Brain microvascular endothelial cell (primary cell): ENCODE measurements around the gene TMC8.

Source experiments
- DNase-seq: peaks from one replicate; pipeline ENCODE4 v3.0.0-alpha.2; 2020
- H3K27ac ChIP-seq: fragments of 250-450 bp; sonication (Bioruptor Pico); 2 replicates; pipeline ENCODE4 v1.5.1; 2020; ENCODE audit warnings: mild to moderate bottlenecking, moderate library complexity
- H3K27me3 ChIP-seq: fragments of 250-450 bp; sonication (Bioruptor Pico); replicated peaks from 2 replicates; pipeline ENCODE4 v1.5.1; 2020; ENCODE audit warnings: mild to moderate bottlenecking
- H3K36me3 ChIP-seq: fragments of 250-450 bp; sonication (Bioruptor Pico); replicated peaks from 2 replicates; pipeline ENCODE4 v1.5.1; 2020; ENCODE audit warnings: mild to moderate bottlenecking
- H3K4me3 ChIP-seq: 2 replicates; pipeline ENCODE4 v1.5.1; 2011; ENCODE audit warnings: low read depth, mild to moderate bottlenecking, control low read depth, low read length, moderate library complexity
- in situ Hi-C: cut with HindIII; loops from 2 replicates; pipeline ENCODE4 v1.10.0; 2017; ENCODE audit warnings: low sequenced_read_pairs, low pct_ligation_motif_present
- TF ChIP-seq, protein P1 (sequence below): IDR thresholded peaks from 2 replicates; pipeline ENCODE4 v1.5.1; 2011; ENCODE audit warnings: low read depth, mild to moderate bottlenecking, moderate library complexity, low read length, control low read depth, inconsistent platforms; ENCODE audit errors: missing control alignments

TMC8 gene

DNA sequence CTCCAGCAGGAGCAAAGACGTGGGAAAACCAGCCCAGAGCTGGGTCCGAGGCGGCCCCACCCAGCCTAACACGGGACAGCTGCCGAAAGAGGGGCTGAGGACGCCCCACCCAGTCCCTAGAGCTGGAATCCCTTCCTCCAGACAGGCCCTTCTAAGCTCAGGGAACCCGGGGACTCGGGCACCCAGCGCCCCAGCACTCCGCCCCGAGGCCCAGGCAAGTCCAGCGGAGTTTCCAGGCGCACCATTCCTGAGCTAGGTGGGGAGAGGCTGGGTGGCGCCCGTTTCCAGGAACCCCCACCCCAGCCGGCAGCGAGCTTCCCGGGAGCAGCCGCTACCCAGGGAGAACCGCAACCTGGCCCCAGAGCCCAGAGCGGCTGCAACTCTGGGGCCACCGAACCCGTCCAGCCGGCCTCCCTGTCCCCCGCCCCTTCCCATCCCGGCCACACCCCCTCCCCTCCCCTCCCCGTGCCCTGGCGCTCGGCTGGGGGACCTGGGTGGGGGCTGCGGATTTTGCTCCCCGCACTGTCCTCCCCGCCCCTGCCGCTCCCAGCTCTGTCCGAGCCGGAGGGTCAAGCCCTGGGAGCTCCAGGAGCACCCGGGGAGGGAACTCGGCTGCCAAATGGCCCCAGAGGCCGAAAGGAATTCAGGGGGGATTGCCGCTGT, 2.6 kb upstream of the TMC8 start:
- Histone ChIP-seq H3K36me3 (peaks cover 3% of the 10 kb centered on the region), H3K27ac (no peak overlapping the region), H3K4me3 (peak overlapping the region; percentile 47), H3K27me3 (peaks cover 8% of the 10 kb centered on the region)
- TF ChIP-seq, protein P1, sequence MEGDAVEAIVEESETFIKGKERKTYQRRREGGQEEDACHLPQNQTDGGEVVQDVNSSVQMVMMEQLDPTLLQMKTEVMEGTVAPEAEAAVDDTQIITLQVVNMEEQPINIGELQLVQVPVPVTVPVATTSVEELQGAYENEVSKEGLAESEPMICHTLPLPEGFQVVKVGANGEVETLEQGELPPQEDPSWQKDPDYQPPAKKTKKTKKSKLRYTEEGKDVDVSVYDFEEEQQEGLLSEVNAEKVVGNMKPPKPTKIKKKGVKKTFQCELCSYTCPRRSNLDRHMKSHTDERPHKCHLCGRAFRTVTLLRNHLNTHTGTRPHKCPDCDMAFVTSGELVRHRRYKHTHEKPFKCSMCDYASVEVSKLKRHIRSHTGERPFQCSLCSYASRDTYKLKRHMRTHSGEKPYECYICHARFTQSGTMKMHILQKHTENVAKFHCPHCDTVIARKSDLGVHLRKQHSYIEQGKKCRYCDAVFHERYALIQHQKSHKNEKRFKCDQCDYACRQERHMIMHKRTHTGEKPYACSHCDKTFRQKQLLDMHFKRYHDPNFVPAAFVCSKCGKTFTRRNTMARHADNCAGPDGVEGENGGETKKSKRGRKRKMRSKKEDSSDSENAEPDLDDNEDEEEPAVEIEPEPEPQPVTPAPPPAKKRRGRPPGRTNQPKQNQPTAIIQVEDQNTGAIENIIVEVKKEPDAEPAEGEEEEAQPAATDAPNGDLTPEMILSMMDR = no peak
- in situ Hi-C loops = no loop called here
- no peak for DNase-seq

GRCh38 chr17:78128551-78129350, 1.8 kb upstream of the TMC8 start, which contains the start of gene TMC6:
Gene TMC6 (minus strand): TSS chr17:78128755. CDS start chr17:78126832, 1,923 bp downstream.
- no peak within 1 kb of the TSS for H3K27ac ChIP-seq
- H3K27me3 ChIP-seq = peaks cover 8% of the 10 kb centered on the region
- TF ChIP-seq, protein P1 = no peak

DNA sequence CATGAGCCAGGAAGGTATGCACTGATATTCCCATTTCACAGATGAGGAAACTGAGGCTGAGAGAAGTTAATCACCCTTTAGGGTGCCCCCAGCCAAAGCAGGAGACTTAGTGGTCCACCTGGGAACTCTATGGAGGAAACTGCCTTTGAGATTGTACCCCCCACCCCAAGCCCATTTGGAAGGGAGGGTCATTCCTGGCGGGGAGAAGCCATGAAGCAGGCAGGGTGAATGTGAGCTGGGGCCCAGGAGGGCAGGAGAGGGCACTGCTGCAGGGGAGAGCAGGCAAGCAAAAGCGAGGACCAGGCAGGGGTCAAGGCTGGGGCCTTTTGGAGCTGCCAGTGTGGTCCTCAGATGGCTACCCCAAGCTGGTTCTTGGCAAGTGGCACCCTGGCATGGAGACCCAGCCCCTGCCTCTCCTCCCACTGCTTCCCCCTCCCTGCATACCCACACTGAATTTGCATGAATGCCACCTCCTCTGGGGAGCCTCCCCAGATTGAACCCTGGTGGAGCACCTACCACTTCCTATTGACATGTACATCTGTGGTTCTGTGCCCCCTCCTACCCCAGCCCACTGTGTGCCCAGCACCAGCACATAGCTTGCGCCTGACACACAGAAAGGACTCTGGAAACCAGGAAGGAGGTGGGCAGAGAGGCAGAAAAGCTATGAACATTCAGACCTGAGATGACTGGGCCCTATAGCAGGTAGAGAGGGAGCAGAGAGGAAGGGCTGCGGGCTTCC, 1.1 kb upstream of the TMC8 start:
- peaks cover 8% of the 10 kb centered on the region for H3K27me3 ChIP-seq
- H3K4me3 ChIP-seq = no peak overlapping the region
- in situ Hi-C loops = no loop called here
- DNase-seq = no peak
- H3K27ac ChIP-seq = no peak overlapping the region
- H3K36me3 ChIP-seq = no peaks in the 10 kb centered on the region
- TF ChIP-seq, protein P1 = no peak

More at GRCh38 chr17:78128551-78129350, 1.8 kb upstream of the TMC8 start, which contains the start of gene TMC6:
- peak within 1 kb of the TSS; percentile 47 for H3K4me3 ChIP-seq
- in situ Hi-C loops = no loop called here
- no peak for DNase-seq
- no peaks in the 10 kb centered on the region for H3K36me3 ChIP-seq

DNA sequence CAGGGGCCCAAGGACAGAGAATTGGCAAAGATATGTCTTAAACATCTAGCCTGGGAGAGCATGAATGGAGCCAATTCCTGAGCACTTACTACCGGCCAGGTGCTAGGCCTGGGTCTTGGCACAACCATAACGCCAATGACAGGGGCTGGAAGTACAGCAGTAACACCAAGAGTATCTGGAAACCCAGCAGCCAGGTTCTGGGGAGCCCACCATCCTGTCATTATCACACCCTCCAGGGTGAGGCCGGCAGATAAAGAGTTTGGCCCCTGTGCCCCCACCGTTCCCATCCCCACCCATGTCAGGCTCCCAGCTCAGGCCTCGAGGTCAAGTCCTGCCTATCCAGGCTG, 508 bp upstream of the TMC8 start:
- no peak for DNase-seq
- in situ Hi-C loops = no loop called here
- TF ChIP-seq, protein P1 = no peak
- Histone ChIP-seq H3K27me3 (peaks cover 8% of the 10 kb centered on the region), H3K4me3 (no peak overlapping the region), H3K27ac (no peak overlapping the region), H3K36me3 (no peaks in the 10 kb centered on the region)

DNA sequence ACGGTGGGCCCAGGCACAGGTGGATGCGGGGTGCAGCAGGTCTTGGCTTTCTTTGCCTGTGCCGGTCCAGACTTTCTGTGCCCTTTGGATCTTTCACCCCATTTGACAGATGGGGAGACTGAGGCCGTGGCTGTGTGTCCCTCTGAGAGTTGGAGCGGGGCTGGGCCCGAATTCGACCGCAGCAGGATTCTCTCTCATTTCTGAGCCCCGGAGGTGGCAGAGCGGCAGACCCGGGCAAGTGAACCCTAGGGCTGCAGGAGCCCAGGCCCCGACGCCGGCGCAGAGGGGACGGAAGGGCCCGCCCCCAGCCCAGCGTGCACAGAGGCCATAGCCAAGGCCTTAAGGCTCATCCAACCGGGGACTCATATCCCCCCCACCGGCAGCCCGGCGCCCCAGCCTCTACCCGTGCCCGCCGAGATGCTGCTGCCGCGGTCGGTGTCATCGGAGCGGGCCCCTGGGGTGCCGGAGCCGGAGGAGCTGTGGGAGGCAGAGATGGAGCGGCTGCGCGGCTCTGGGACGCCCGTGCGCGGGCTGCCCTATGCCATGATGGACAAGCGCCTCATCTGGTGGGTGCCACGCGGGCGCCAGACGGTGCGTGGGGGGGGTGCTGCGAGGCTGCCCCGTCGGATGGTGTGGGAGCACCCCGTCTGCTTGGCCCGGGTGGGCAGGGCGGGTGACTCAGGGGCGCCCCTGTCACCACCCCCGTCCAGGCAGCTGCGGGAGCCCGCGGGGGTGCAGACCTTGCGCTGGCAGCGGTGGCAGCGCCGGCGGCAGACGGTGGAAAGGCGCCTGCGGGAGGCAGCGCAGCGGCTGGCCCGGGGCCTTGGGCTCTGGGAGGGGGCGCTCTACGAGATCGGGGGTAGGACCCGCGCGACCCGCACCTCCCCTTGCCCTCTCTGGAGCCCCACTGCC, 857 bp downstream of the TMC8 start:
- Histone ChIP-seq H3K36me3 (no peaks in the 10 kb centered on the region), H3K27ac (no peak overlapping the region), H3K27me3 (peaks cover 8% of the 10 kb centered on the region), H3K4me3 (no peak overlapping the region)
- in situ Hi-C loops = no loop called here
- TF ChIP-seq, protein P1 = no peak
- DNase-seq = no peak
